PC-3 (cell line): ENCODE measurements around the gene PAM16. TPM values are rescaled to one million over a fixed set of nuclear protein-coding genes. Genes with fewer than 3 reads are reported as not detected.

ENCODE experiments used
- ATAC-seq: fragments of 200-7000 bp; cut with Tn5 transposase; 2 replicates; pipeline ENCODE4 v1.9.1; 2020; ENCODE audit warnings: mild to moderate bottlenecking, moderate library complexity
- BruUV-seq: library from RNA; stranded (reverse); fragments of 400-500 nt; replicated peaks from 2 replicates; lab custom pipeline; 2021; lab: Mats Ljungman, UMichigan
- CTCF ChIA-PET: fragments of 300-600 bp; sonication (Branson Sonifier 250); formaldehyde crosslinking; loops from one replicate; lab custom pipeline; 2022; ENCODE audit warnings: antibody characterized with exemption; lab: Charles Lee
- POLR2A ChIA-PET: fragments of 300-600 bp; sonication (Branson Sonifier 250); formaldehyde crosslinking; loops from one replicate; lab custom pipeline; 2022; ENCODE audit warnings: antibody characterized with exemption; ENCODE audit not compliant: unreplicated experiment; lab: Charles Lee
- DNase-seq: peaks from one replicate; pipeline ENCODE4 v3.0.0-alpha.2; 2015
- H2AFZ ChIP-seq: fragments of 300-600 bp; sonication (generic); 2 replicates; pipeline ENCODE4 v1.6.0; 2016; ENCODE audit warnings: antibody characterized with exemption, low read length
- H3F3A ChIP-seq: fragments of 300-600 bp; sonication (generic); one replicate; pipeline ENCODE4 v1.6.0; 2017; ENCODE audit warnings: antibody characterized with exemption, low read length, control low read depth, mild to moderate bottlenecking; ENCODE audit not compliant: unreplicated experiment
- H3K27ac ChIP-seq: fragments of 300-600 bp; sonication (generic); 2 replicates; pipeline ENCODE4 v1.5.1; 2016; ENCODE audit warnings: mild to moderate bottlenecking, low read length
- H3K27me3 ChIP-seq: fragments of 300-600 bp; sonication (generic); 2 replicates; pipeline ENCODE4 v1.6.1; 2016; ENCODE audit warnings: low read length, mixed read lengths
- H3K36me3 ChIP-seq: fragments of 300-600 bp; sonication (generic); 2 replicates; pipeline ENCODE4 v1.6.1; 2016; ENCODE audit warnings: low read depth, mixed run types, low read length, mixed read lengths
- H3K4me1 ChIP-seq: fragments of 300-600 bp; sonication (generic); 2 replicates; pipeline ENCODE4 v1.5.1; 2016; ENCODE audit warnings: low read length; ENCODE audit not compliant: insufficient read depth
- H3K4me2 ChIP-seq: fragments of 300-600 bp; sonication (generic); 2 replicates; pipeline ENCODE4 v1.6.0; 2016; ENCODE audit warnings: low read length
- H3K4me3 ChIP-seq: fragments of 300-600 bp; sonication (generic); 2 replicates; pipeline ENCODE4 v1.5.1; 2016; ENCODE audit warnings: mild to moderate bottlenecking, low read length, mixed read lengths
- H3K79me2 ChIP-seq: fragments of 300-600 bp; sonication (generic); 2 replicates; pipeline ENCODE4 v1.6.1; 2017; ENCODE audit warnings: low read length, mixed read lengths
- H3K9ac ChIP-seq: fragments of 300-600 bp; sonication (generic); 2 replicates; pipeline ENCODE4 v1.6.0; 2016; ENCODE audit warnings: mild to moderate bottlenecking, low read length
- H3K9me2 ChIP-seq: fragments of 300-600 bp; sonication (generic); replicated peaks from 2 replicates; pipeline ENCODE4 v1.6.1; 2016; ENCODE audit warnings: mixed run types, low read length, mixed read lengths
- H3K9me3 ChIP-seq: fragments of 300-600 bp; sonication (generic); 2 replicates; pipeline ENCODE4 v1.6.1; 2016; ENCODE audit warnings: low read length, mixed read lengths
- H4K20me1 ChIP-seq: fragments of 300-600 bp; sonication (generic); 2 replicates; pipeline ENCODE4 v1.6.1; 2016; ENCODE audit warnings: low read length, mixed read lengths
- EZH2 ChIP-seq: fragments of 300-600 bp; sonication (generic); IDR thresholded peaks from one replicate; pipeline ENCODE4 v1.6.1; 2017; ENCODE audit warnings: antibody characterized with exemption, mild to moderate bottlenecking, low read length; ENCODE audit not compliant: unreplicated experiment
- EZH2phosphoT487 ChIP-seq: fragments of 300-600 bp; sonication (generic); IDR thresholded peaks from 2 replicates; pipeline ENCODE4 v1.6.1; 2018; ENCODE audit warnings: mild to moderate bottlenecking, antibody characterized with exemption, low read length, borderline replicate concordance
- intact Hi-C: fragments of 100-400 bp; cut with micrococcal nuclease; formaldehyde crosslinking; loops from 2 replicates; pipeline ENCODE4 v1.9.0; 2023
- total RNA-seq: library from RNA; depleted of rRNA; stranded (reverse); fragments of >200 nt; gene quantifications from 2 replicates; pipeline ENCODE4 v1.2.3, GENCODE V29; 2014
- TF ChIP-seq, protein P1 (sequence below): fragments of 300-600 bp; sonication (generic); conservative IDR thresholded peaks from 2 replicates; pipeline ENCODE4 v1.5.1; 2017; ENCODE audit warnings: antibody characterized with exemption, low read depth, mild to moderate bottlenecking, low read length

The PAM16 gene
- total RNA-seq, 1 experiment from 2014 or later, result 95.5 TPM

DNA sequence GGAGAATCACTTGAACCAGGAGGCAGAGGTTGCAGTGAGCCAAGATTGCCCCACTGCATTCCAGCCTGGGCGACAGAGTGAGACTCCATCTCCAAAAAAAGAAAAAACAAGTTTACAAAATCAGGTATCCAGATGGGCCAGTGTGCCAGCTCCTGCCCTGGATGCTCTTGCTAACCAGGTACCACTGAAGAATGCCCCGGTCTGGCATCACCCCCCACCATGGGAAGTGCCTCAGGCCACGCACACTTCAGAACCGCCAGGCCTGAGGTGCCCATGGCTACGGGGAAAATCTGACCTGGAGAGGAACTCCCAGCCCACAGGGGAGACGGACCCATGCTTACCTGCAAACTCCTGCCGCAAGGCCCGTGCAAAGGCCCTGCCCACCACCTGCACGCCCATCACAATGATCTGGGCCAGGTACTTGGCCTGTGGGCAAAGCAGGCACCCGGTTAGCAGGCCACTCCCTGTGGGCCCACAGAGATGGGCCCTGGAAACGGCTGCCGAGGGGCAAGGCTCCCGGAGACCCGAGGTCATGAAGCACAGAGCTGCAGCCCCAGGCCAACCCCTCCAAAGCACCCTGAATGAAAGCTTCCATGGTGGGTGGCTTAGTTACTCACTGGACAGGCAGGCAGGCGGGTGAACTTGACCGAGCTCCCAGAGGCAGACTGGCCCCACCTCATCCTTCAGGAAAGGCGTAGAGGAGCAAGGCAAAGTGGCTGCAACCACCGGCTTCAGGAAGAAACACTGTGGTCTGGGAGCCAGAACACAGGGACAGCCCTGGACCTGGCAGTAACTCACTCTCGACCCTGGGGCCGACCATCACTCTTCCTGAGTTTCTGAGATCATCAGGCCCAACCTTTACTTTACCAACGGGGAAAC is 8.0 kb downstream of the PAM16 start:
- no peak overlapping the region for H3K9ac ChIP-seq
- no peak overlapping the region for H3K27ac ChIP-seq
- H4K20me1 ChIP-seq, result peaks cover 5% of the 10 kb centered on the region; the same call in 1 of the 2 replicates

DNA sequence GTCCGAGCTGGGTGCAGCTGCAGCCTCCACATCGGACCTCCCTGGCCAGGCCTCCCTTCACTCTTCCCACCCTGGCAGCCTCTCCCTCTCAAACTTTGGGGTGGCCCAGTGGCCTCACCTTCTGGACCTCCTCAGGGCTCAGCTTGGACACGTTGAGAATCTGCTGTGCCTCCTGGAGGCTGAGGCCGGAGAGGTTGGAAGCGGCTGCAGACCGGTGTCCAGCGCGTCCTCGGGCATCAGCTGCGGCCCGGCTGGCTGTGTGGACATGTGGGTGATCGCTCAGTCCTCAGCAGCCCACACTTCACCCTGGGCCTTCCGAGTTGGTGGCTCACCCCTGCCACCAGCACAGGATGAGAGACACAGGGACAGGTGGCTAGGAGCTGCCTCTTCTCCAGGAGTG is 9.9 kb downstream of the PAM16 start:
- Histone ChIP-seq H3F3A (no peaks in the 10 kb centered on the region), H3K79me2 (peaks cover 25% of the 10 kb centered on the region), H3K4me3 (no peak overlapping the region), H4K20me1 (peaks cover 3% of the 10 kb centered on the region; the same call in 1 of the 2 replicates), H3K9ac (no peak overlapping the region), H3K4me2 (no peak overlapping the region), H3K27ac (no peak overlapping the region), H3K4me1 (no peaks in the 10 kb centered on the region), H3K9me2 (no peaks in the 10 kb centered on the region), H3K27me3 (no peaks in the 10 kb centered on the region), H3K36me3 (no peaks in the 10 kb centered on the region), H3K9me3 (no peaks in the 10 kb centered on the region), H2AFZ (no peak overlapping the region)
- no peak for TF ChIP-seq EZH2phosphoT487
- TF ChIP-seq EZH2, result no peak
- TF ChIP-seq, protein P1, sequence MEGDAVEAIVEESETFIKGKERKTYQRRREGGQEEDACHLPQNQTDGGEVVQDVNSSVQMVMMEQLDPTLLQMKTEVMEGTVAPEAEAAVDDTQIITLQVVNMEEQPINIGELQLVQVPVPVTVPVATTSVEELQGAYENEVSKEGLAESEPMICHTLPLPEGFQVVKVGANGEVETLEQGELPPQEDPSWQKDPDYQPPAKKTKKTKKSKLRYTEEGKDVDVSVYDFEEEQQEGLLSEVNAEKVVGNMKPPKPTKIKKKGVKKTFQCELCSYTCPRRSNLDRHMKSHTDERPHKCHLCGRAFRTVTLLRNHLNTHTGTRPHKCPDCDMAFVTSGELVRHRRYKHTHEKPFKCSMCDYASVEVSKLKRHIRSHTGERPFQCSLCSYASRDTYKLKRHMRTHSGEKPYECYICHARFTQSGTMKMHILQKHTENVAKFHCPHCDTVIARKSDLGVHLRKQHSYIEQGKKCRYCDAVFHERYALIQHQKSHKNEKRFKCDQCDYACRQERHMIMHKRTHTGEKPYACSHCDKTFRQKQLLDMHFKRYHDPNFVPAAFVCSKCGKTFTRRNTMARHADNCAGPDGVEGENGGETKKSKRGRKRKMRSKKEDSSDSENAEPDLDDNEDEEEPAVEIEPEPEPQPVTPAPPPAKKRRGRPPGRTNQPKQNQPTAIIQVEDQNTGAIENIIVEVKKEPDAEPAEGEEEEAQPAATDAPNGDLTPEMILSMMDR, result no peak
- ATAC-seq (no peak), DNase-seq (no peak)
- ChIA-PET POLR2A (no interaction called here), CTCF (interaction anchor here (0.5 kb wide), 1 partner anchor 9 kb away, joined by 3 read pairs; no protein-coding TSS in a partner anchor)
- intact Hi-C loops, result no loop called here
- no TSS peak for BruUV-seq

More for the DNA sequence above, 8.0 kb downstream of the PAM16 start:
- H3K4me1 ChIP-seq, result no peaks in the 10 kb centered on the region
- no peaks in the 10 kb centered on the region for H3K9me3 ChIP-seq
- no peaks in the 10 kb centered on the region for H3K36me3 ChIP-seq
- no peak overlapping the region for H2AFZ ChIP-seq
- no peaks in the 10 kb centered on the region for H3K9me2 ChIP-seq
- no peak overlapping the region for H3K4me3 ChIP-seq
- BruUV-seq, result no TSS peak
- intact Hi-C loops, result no loop called here
- no peak overlapping the region for H3K4me2 ChIP-seq
- peaks cover 43% of the 10 kb centered on the region for H3K79me2 ChIP-seq
- no peaks in the 10 kb centered on the region for H3K27me3 ChIP-seq
- ChIA-PET CTCF (no interaction called here), POLR2A (no interaction called here)
- no peaks in the 10 kb centered on the region for H3F3A ChIP-seq
- DNase-seq (no peak), ATAC-seq (no peak)
- no peak for TF ChIP-seq EZH2
- TF ChIP-seq, protein P1, result no peak
- no peak for TF ChIP-seq EZH2phosphoT487

DNA sequence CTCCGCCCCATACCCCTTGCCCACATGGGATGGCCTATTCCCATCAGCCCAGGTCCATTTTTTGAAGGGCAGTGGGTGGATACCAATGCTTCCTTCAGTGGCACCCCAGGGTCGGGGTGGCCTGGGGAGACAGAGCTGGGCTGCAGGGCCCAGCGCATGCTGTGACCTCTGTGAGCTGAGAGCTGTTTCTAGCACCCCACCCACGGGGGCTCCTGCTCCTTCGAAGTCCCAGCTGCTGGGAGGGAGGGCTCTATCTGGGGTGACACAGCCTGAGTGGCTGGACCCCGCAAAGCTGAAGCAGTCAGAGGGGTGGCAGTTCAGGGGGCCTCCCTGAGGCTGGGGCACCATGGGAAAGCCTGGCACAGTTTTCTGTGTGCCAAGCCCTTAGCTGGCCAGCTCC is 10.7 kb downstream of the PAM16 start:
- H3K27ac ChIP-seq, result no peak overlapping the region
- H3K27me3 ChIP-seq, result no peaks in the 10 kb centered on the region
- H3K9me3 ChIP-seq, result no peaks in the 10 kb centered on the region
- no peaks in the 10 kb centered on the region for H3F3A ChIP-seq
- no peak overlapping the region for H3K4me3 ChIP-seq
- H4K20me1 ChIP-seq, result no peaks in the 10 kb centered on the region; the same call in 1 of the 2 replicates
- H3K4me2 ChIP-seq, result no peak overlapping the region
- H3K4me1 ChIP-seq, result no peaks in the 10 kb centered on the region
- H3K36me3 ChIP-seq, result no peaks in the 10 kb centered on the region
- TF ChIP-seq EZH2, result no peak
- no peak for TF ChIP-seq EZH2phosphoT487
- TF ChIP-seq, protein P1, result no peak
- H2AFZ ChIP-seq, result no peak overlapping the region
- no TSS peak for BruUV-seq
- POLR2A ChIA-PET, result no interaction called here
- H3K9me2 ChIP-seq, result no peaks in the 10 kb centered on the region
- ATAC-seq, result no peak
- no peak overlapping the region for H3K9ac ChIP-seq
- DNase-seq, result no peak
- peaks cover 17% of the 10 kb centered on the region for H3K79me2 ChIP-seq
- CTCF ChIA-PET, result no interaction called here
- intact Hi-C loops, result no loop called here
